ENCODE measurements around the gene DNAJB14.
A peak's percentile ranks its signal among the peaks of the same experiment; 100 is the strongest.

The DNAJB14 gene

GRCh38 chr4:99887837-99888236, 58.6 kb downstream of the DNAJB14 start:
- Histone ChIP-seq H2AFZ (ENCODE audit: low read length) (no peak overlapping the region), H3F3A (ENCODE audit: low read depth) (no peaks in the 10 kb centered on the region), H3K9me3 (ENCODE audit: insufficient read depth, low read depth, low read length) (no peaks in the 10 kb centered on the region), H3K9ac (ENCODE audit: low read depth, low read length, poor library complexity, severe bottlenecking) (peak overlapping the region; percentile 3), H3K4me1 (ENCODE audit: insufficient read depth, low read length, poor library complexity, severe bottlenecking) (peaks cover 27% of the 10 kb centered on the region), H4K20me1 (ENCODE audit: insufficient read depth, low read length, poor library complexity, severe bottlenecking) (peaks cover 4% of the 10 kb centered on the region), H3K27me3 (ENCODE audit: insufficient read depth, low read length, poor library complexity, severe bottlenecking) (no peaks in the 10 kb centered on the region), H3K79me2 (ENCODE audit: insufficient read depth, low read length) (peaks cover 28% of the 10 kb centered on the region), H3K4me3 (ENCODE audit: low read length, poor library complexity, severe bottlenecking) (no peak overlapping the region), H3K4me2 (ENCODE audit: low read depth, low read length, poor library complexity, severe bottlenecking) (no peak overlapping the region), H3K36me3 (ENCODE audit: insufficient read depth, low read length) (peaks cover 11% of the 10 kb centered on the region; the same call in 1 of the 2 replicates), H3K9me2 (replicated peaks; ENCODE audit: low read depth, low read length) (no peaks in the 10 kb centered on the region)
- TF ChIP-seq CTCF (conservative IDR thresholded peaks at IDR 0.05; ENCODE audit: low read length) (no peak), EZH2phosphoT487 (IDR thresholded peaks at IDR 0.05; ENCODE audit: borderline replicate concordance) (no peak)

- H3K4me3 ChIP-seq (ENCODE audit: low read length, poor library complexity, severe bottlenecking): no peak overlapping the region
- H3K9ac ChIP-seq (ENCODE audit: low read depth, low read length, poor library complexity, severe bottlenecking): no peak overlapping the region
- H2AFZ ChIP-seq (ENCODE audit: low read length): no peak overlapping the region
- H3F3A ChIP-seq (ENCODE audit: low read depth): no peaks in the 10 kb centered on the region
- no peaks in the 10 kb centered on the region for H3K27me3 ChIP-seq (ENCODE audit: insufficient read depth, low read length, poor library complexity, severe bottlenecking)
- peaks cover 22% of the 10 kb centered on the region; the same call in 1 of the 2 replicates for H3K36me3 ChIP-seq (ENCODE audit: insufficient read depth, low read length)
- H3K4me2 ChIP-seq (ENCODE audit: low read depth, low read length, poor library complexity, severe bottlenecking): no peak overlapping the region
- peaks cover 13% of the 10 kb centered on the region for H3K79me2 ChIP-seq (ENCODE audit: insufficient read depth, low read length)
- H3K9me2 ChIP-seq (replicated peaks; ENCODE audit: low read depth, low read length): no peaks in the 10 kb centered on the region
- H3K4me1 ChIP-seq (ENCODE audit: insufficient read depth, low read length, poor library complexity, severe bottlenecking): peaks cover 19% of the 10 kb centered on the region
- TF ChIP-seq CTCF (conservative IDR thresholded peaks at IDR 0.05; ENCODE audit: low read length) (no peak), EZH2phosphoT487 (IDR thresholded peaks at IDR 0.05; ENCODE audit: borderline replicate concordance) (no peak)
- no peaks in the 10 kb centered on the region for H3K9me3 ChIP-seq (ENCODE audit: insufficient read depth, low read depth, low read length)
- peaks cover 4% of the 10 kb centered on the region for H4K20me1 ChIP-seq (ENCODE audit: insufficient read depth, low read length, poor library complexity, severe bottlenecking)
Measured at GRCh38 chr4:99886146-99886545, 60.3 kb downstream of the DNAJB14 start.

GRCh38 chr4:99885687-99886086, 60.7 kb downstream of the DNAJB14 start:
- TF ChIP-seq EZH2phosphoT487 (IDR thresholded peaks at IDR 0.05; ENCODE audit: borderline replicate concordance) (no peak), CTCF (conservative IDR thresholded peaks at IDR 0.05; ENCODE audit: low read length) (no peak)
- H3K36me3 ChIP-seq (ENCODE audit: insufficient read depth, low read length): peaks cover 26% of the 10 kb centered on the region; the same call in 1 of the 2 replicates

More at GRCh38 chr4:99885687-99886086, 60.7 kb downstream of the DNAJB14 start:
- no peaks in the 10 kb centered on the region for H3K9me2 ChIP-seq (replicated peaks; ENCODE audit: low read depth, low read length)
- H3K4me2 ChIP-seq (ENCODE audit: low read depth, low read length, poor library complexity, severe bottlenecking): no peak overlapping the region
- no peaks in the 10 kb centered on the region for H3F3A ChIP-seq (ENCODE audit: low read depth)
- H3K9ac ChIP-seq (ENCODE audit: low read depth, low read length, poor library complexity, severe bottlenecking): no peak overlapping the region
- no peaks in the 10 kb centered on the region for H3K9me3 ChIP-seq (ENCODE audit: insufficient read depth, low read depth, low read length)
- peaks cover 9% of the 10 kb centered on the region for H3K79me2 ChIP-seq (ENCODE audit: insufficient read depth, low read length)
- no peaks in the 10 kb centered on the region for H3K27me3 ChIP-seq (ENCODE audit: insufficient read depth, low read length, poor library complexity, severe bottlenecking)
- no peak overlapping the region for H3K4me3 ChIP-seq (ENCODE audit: low read length, poor library complexity, severe bottlenecking)
- H3K4me1 ChIP-seq (ENCODE audit: insufficient read depth, low read length, poor library complexity, severe bottlenecking): peaks cover 15% of the 10 kb centered on the region
- H4K20me1 ChIP-seq (ENCODE audit: insufficient read depth, low read length, poor library complexity, severe bottlenecking): peaks cover 4% of the 10 kb centered on the region
- no peak overlapping the region for H2AFZ ChIP-seq (ENCODE audit: low read length)

All from Loucy (cell line).